CD4-positive, alpha-beta T cell treated with Interleukin-6 for 4 hours (primary cell): ENCODE data around the gene NLN.

Experiments used
- DNase-seq: peaks from one replicate; pipeline ENCODE4 v3.0.0-alpha.2; 2020; ENCODE audit warnings: mixed read lengths

NLN gene

DNA sequence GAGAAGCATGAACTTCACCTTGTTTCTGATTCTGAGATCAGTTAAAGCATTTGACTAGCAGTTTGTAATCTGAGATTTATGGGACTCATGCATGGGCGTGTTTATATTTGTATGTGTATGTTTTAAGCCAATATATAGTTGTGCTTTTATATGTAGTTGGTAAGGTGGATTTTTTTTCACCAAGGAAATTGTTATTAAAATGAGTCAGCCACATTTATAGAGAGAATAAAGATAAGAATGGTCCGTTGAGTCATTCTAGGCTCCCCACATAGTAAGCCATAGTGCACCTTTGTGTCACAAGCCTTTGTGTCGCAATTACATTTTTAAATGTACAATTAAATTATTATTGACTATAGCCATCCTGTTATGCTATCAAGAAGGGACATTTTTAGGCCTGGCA is 89.0 kb downstream of the NLN start:
- DNase-seq, result no peak

DNA sequence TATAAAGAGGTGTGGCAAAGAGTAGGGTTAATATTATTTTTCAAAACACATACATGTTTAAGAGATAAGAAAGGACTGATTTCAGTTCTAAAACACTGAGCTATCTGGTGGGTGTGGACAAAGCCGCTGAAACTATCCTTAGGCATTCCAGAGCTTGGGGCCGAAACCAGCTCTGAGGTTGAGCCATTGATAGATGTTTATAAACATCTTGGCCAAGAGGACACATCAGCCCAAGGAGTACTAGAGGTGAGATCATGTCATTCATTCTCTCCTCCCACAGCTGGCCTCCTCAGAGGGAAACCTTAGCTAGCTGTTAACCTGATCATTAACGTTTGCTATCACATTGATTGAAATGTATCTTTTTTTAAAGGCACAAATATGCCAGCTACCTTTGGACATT is 89.9 kb downstream of the NLN start:
- DNase-seq, result no peak

DNA sequence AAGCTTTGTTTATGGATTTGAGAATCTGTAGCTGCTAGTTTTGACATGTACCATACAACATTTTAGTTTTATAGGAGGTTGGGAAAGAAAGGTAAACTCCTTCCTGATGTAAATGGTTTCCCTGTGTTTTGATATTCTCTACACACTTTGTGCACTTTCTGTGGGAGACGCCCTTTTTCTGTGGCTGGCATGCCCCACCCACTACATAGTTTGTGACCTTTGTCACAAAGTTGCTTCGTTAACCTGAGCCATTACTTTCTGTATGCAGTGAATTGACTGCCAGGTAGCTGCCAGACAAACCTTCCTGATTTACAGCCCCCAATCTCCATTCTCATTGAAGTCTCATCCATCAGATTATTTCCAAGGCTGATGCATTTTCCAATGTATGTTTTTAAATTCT is 90.6 kb downstream of the NLN start:
- DNase-seq, result peak; percentile 31

DNA sequence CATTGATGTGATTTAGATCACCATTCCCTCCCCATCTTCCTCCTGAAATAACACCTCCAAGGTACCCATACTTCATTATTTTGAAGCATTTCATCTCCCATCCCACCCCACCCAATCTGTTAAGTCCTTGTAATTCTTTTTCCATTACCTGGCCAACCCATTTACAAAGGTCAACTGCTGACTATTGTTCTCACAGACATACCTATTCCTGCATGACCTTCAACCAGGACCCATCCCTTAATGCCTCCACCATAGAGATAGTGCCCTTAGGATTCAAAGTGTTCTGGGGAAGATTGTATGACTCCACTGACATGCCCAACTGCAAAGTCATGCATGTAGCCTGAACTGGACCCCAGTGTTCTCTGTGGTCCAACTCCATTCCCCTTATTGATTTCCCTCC is 91.2 kb downstream of the NLN start:
- DNase-seq, result no peak

DNA sequence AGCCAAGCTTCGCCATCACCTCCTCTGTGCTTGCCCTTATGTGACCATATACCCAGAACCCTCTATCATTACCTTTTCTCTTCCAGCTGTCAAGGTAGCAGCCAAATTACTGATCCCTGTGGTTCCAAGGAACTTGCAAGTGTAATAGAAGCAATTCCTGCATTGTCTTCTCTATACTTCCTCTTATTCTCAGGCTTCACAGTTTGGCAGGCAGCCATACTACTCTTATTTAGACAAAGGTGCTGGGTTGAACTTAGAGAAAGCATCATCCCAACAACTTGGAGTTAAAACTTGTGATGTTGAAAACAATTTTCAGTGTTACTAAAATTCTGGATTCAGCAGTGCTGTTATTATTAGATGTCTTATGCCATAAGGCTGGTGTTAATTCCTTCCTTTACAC is 93.2 kb downstream of the NLN start:
- no peak for DNase-seq

DNA sequence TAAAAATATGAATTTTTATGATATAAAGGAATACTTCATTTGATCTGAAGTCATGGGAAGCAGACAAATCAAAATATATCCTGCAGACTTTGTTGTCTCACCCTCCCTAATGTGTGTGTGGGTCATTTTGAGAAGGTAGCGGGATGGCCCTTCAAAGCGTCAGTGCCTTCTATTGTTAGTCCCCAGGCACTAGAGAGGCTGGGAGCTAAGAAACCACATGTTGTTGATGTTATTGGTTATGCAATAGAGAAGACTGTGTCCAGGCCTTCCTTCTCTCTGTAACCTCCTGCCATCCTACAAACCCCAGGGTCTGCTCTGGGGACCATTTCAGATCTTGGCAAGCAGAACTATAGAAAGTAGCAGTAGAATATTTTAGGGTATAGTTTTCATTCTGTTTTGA is 94.7 kb downstream of the NLN start:
- no peak for DNase-seq

DNA sequence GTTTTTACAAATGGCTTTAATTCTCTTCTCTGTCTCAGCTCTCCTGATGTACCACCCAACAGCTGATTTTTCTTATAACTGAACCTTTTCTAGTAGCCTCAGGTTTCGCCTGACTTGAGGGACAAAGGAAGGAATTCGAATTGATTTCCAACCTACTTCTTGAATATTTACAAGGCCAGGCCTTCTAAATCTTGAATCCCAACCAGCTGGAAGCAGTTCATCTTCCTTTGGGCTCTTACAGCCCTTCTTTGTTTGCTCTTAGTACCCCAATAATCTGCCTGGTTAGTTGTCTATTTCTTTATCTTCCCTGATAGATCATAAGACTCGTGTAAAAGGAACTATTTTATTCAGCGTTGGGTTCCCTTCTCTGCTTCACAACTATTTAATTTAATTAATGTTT is 95.9 kb downstream of the NLN start:
- no peak for DNase-seq

DNA sequence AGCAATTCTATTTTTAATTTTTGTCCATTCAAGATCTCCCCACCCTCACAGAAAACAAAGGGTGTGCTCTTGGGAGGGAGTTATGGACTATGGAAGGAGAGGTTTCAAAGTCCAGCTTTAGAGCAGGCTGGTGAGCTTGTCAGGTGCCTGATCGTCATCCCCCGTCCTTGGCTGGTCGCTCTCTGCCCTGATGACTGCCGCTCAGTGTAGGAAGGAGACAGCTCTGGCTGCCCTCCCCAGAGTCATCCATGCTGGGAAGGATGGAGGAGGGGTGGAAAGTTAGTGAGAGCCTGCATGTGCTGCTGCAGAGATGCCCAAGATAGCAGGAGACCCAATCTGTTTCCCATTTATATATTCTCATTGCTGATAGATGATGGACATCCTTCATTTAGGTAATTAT is 96.6 kb downstream of the NLN start:
- no peak for DNase-seq

DNA sequence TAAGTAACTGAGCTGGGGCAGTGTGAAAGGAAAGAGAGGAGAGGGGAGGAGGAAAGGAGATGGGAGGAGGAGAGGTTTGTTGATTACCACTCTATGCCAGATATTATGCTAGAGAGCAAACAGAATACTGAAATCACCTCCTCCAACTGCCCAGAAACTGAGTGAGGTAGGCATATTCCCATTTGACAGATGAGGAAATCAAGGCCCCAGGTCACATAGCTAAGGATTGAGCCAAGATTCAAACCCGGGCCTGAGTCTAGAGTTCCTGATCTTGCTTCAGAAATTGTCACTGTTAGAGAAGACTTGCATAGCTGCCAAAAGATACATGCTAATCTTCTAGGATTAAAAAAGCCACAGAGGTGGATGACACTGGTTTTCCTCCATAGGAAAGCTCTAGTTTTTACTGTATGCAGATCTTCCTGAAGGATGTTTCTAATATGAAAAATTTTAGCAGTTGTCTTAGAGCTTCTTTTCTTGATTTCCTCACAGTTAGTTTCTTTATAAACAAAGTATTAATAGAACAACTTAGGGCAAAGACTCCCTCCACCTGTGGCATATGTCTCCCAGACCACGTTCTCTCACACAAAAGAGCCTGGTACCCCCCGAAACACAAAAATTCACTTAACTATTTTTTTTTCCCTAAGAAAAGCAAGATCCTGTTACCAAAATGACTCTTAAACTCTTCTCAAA is 97.4 kb downstream of the NLN start:
- no peak for DNase-seq

DNA sequence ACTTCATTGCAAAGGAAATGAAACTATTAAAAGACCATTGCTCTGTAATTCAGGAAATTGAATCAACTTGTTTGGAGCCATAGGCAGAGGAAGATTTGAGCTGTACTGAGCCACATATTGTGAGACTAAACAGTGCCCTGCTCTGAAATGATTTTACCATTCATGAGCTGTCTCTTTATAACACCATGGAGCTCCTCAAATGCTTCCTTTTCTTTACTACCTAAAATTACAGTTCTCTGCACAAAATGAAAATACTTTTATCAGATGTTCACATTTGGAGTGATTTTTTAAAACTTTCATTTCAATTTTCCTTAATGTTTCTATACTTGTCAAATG is 97.9 kb downstream of the NLN start:
- DNase-seq, result no peak

DNA sequence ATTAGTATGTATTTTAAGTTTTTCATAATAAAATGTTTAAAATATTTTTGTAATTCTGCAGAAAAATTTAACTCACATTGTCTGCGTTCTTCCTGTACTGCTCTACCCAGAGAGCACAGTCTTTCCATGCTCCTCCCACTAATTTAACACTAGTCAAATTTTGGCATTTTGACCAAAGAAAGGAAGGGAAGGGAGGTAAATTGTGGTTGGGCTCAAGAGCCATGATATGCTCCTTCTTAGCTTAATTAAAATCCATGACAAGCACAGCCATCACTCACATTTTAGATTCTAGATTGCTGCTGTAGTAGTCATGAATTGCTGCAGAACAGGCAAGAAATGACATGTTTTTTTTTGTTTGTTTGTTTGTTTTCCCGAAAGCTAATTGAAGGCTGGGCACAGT is 98.4 kb downstream of the NLN start:
- no peak for DNase-seq

DNA sequence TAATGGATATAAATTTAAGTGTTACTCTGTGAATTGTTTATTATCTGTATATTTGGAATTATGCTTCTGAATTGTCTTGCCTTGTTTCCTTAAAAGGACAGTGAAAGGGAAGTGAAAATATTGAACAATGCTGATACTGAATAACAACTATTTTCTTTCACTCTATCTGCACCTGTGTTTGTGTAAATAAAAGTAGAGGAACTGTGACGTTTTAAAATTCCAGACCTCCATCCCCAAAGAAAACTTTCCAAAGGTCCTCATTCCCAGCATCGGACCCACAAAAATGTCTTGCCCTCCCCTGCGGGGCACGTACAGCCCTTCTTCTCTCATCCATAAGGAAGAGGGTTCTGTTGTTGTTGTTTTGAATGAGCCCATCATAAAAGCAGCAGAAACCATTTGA is 100.0 kb downstream of the NLN start:
- DNase-seq, result no peak

DNA sequence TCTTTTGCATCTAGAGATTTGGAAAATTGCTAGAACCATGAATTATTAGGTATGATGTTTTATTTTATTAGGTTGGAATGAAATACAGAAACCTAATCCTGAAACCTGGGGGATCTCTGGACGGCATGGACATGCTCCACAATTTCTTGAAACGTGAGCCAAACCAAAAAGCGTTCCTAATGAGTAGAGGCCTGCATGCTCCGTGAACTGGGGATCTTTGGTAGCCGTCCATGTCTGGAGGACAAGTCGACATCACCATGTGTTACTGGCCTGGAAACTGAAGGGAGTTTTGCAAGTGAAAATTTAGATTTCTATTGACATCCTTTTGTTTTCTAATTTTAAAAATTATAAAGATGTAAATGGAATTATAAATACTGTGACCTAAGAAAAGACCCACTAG is 100.7 kb downstream of the NLN start:
- DNase-seq, result no peak

DNA sequence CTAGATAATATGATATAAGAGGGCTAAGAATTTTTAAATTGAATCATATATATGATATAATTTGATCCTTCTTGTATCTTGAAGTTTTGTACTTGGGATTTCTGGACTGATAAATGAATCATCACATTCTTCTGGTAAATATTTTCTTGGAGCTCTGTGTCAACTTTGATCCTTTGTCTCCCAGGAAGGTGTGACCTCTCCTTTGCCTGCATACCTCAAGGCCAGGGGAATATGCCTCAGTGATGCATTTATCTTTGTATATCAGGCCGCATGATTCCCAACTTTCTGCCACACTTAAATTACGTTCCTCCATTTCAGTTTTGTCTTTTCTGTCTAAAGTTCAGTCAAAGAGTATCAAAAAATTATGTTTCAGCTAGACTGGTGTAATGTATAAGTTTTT is 101.2 kb downstream of the NLN start:
- DNase-seq, result no peak

DNA sequence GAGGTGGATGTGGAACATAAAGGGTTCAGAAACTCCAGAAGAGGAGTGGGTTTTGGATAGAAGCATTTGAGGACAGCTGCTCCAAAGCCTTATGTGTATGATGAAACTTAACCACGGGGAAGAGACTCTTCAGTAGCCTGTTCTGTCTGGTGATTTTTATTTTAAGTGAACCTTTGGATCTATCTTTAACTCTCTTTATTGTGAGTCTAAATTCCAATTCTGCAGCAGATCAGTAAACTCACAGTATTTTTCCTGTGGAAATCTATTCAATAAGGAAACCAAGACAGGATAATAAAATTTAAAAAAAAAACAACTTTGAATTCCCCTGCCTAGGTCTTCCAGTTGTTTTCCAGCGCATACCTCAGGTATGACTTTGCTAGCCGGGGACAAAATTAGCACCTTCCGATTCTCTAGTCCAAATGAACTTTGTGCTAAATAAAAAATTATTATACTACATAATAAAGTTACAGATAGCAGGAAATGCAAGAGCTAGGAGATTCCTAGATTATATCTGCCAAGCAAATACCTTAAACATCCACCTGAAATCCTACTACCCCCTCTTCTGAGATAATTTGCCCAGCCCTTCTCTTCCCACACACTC is 101.9 kb downstream of the NLN start:
- no peak for DNase-seq

DNA sequence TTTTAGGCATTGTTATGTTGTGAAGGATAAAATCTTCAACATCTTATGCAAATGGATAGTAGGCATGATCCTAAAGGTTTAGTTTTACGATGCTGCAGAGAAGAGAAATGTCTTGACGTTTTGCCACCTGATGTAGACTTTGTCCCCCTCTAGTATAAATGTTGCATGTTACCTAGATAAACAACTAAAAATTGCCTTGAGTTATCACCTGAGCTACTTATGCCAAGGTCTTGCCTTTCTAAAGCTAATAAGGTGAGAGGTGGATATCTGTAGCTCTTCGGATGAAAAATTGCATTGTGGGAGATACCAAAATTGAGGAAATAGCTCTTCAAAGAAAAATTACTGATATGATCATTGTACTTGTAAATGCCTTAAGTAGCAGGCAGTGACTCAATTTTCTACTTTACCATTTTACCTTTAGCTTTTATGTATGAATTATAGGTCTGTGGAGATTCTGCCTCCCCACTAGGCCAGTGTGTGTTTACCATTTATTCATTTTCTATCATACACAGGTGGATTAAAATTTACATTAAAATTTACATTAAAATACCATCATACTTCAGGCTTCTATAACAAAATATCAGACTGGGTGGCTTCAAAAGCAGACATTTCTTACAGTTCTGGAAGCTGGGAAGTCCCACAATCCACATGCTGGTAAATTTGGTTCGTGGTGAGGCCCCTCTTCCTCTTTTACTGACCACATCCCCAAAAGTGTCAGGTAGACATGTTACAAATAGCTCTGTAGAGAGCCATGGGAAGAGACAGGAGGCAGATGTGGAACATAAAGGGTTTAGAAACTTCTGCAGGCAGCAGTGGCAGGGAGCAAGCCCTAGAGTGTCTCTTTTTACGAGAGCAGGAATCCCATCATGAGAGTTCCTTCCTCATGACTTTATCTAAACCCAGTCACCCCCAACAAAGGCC is 103.7 kb downstream of the NLN start:
- DNase-seq, result no peak

DNA sequence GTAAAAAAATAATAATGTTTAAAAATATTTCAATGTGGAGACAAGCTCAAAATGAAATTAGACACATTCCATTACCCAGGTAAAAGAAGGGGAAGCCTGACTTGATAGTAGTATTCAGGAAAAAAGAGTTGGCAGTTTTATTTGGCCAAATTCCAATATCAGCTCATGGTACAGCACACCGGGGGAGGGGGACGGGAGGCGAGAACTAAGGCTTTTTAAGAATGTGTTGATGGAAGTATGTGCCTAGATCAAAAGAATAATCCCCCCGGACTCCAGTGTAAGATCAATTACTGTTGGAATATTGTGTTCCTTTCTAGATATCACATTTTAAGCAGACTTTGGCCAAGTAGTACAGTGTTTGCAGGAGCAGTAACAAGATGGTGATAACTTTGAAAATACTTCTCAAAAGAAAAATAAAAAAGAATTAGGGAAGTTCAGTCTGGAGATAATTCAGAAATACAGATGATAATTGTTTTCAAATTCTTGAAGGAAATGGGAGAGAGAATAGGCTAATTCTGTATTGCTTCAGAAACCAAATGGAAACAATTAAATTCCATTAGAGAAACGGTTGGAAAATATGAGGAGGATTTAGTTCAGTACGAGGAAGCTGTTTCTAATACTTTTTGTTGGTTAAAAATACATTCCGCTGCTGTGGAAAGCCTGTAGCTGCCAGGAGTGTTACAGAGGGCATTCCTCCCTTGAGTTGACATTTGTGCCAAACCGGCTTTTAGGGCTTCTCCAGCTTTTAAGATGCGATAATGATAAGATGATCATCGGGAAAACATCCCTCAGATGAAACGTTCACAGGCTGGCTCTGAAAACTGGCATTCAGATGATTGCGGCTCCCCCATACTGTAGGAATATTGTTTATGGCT is 106.3 kb downstream of the NLN start:
- DNase-seq, result no peak

DNA sequence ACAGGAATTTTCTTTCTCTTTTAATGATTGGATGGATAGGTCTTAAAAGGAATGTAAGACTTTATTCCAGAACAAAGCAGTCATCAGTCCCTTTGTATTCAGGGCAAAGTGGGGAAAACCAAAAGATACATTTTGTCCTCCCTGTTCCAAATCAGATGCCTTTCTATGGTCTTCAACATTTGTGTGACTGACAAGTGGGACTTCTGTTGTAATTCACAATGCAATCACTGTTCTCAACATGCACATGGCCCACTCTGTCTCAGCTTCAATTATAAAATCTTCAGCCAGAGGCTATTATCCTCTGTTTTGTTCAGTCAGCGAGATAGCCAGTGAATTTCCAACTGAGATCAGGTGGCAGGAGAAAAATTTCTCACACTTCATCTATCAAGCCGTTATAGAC is 108.9 kb downstream of the NLN start:
- DNase-seq, result no peak

DNA sequence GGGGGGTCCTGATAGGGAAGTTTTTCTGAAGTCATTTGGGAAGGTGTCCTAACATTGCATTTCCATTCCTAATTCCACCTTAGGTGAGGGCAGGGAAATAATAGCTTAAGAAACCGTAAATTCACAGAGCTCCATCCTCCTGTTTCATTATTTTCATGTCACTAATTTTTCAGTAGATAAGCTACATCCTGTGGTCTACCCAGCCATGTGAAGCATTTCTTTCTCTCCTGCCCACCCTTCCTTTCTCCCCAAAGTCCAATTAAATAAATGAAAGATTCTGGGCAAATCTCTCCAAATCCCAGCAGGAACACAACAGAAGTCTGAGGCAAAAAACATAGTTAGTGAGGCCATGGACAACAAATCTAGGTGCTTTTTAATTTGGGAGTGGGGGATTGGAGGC is 109.3 kb downstream of the NLN start:
- DNase-seq, result no peak

DNA sequence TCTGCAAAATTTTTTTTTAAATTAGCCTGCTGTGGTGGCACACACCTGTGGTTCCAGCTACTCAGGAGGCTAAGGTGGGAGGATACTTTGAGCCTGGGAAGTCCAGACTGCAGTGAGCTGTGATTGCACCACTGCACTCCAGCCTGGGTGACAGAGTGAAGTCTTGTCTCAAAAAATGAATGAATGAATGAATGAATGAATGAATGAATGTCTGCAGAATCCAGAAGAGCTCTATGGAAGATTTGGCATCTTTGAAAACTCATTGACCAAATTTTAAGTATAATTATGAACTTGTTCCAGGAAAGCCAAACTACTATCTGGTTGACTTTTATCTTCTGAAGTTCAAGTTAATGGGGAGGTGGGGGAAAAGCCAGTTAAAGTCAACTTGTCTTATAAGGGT is 110.1 kb downstream of the NLN start:
- no peak for DNase-seq

DNA sequence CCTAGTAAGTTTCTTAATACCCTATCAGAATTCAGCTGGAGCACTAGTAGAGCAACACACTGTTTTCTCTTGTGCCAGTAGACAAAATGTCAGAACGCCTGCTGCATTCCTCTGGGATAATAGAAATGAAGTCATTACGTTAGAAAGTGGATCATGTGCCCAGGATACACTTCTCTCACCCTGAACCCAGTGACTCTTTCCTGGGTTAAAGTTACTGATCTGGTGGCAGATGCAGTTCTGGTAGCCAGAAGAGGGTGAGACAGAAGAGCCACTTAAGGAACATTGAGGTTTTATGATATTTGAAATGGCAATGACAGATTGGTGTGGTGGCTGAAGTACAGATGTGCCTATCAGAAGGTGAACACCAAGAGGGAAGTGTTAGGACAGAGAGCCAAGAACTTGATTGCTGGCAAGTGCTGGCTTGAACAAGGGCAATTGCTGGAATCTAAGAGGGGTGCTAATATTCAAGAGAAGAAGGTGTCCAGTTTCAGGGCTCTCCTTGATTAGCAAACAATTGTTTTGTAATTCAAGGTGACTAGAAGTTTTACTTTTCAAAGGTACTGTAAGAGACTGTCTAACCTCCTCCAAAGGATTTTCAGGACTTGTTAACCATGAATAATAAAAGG is 110.7 kb downstream of the NLN start:
- no peak for DNase-seq

DNA sequence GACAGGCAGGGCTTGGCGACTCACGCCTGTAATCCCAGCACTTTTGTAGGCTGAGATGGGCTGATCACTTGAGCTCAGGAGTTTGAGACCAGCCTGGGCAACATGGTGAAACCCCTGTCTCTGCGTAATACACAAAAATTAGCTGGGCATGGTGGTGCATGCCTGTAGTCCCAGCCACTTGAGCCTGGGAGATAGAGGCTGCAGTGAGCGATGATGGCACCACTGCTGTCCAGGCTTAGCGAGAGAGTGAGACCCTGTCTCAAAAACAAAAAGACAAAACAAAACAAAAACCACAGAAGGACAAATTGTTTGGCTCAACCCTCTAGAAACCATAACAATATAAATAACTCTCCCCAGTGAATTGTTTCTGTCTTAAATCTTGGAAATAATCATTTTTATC is 111.8 kb downstream of the NLN start:
- DNase-seq, result no peak

DNA sequence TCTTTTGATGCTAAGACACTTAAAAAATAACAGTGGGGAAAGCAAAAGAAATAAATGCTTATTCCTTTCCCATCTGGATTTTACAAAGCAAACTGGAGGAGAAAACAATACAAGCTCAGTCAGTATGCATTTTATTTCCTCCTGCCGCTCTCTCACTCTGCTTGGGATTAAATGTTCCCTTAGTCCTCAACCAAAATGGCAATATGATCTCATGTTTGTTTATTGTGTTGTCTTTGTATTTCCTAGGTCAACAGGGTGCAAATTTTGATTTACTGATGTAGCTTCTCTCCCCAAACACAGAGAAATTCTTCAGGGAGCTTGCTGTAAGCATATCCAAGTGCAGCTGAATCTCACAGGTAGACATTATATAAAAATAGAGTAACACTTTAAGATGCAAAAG is 112.3 kb downstream of the NLN start:
- no peak for DNase-seq
